Stimulated activated memory B cell treated with anti-CD40 and anti-IgM and Interleukin-4, amounts not matched to agents 10 μg/mL and 1 μg/mL and 100 μg/mL, for 72 hours (primary cell): ENCODE measurements around the gene CUX1.

Experiments used
- ATAC-seq: fragments of 150-1000 bp; cut with Tn5 transposase; 2 replicates; pipeline ENCODE4 v1.10.0; 2021
- H3K27ac Mint-ChIP-seq: one replicate; pipeline ENCODE4 v1.8.0; 2022; ENCODE audit warnings: mild to moderate bottlenecking, mixed read lengths
- H3K27me3 Mint-ChIP-seq: one replicate; pipeline ENCODE4 v1.8.0; 2022; ENCODE audit warnings: mixed read lengths
- H3K36me3 Mint-ChIP-seq: one replicate; pipeline ENCODE4 v1.8.0; 2022; ENCODE audit warnings: mixed read lengths
- H3K4me1 Mint-ChIP-seq: one replicate; pipeline ENCODE4 v1.8.0; 2022; ENCODE audit warnings: mixed read lengths
- H3K4me3 Mint-ChIP-seq: one replicate; pipeline ENCODE4 v1.8.0; 2022; ENCODE audit warnings: mild to moderate bottlenecking, moderate library complexity, mixed read lengths
- H3K9me3 Mint-ChIP-seq: one replicate; pipeline ENCODE4 v1.8.0; 2022; ENCODE audit warnings: mixed read lengths

CUX1 gene

GRCh38 chr7:102059524-102059923 is 242.1 kb downstream of the CUX1 start:
- Mint-ChIP-seq H3K9me3 (peaks cover 5% of the 10 kb centered on the region), H3K4me1 (peaks cover 27% of the 10 kb centered on the region), H3K27ac (no peak overlapping the region), H3K4me3 (no peak overlapping the region), H3K36me3 (peaks cover 21% of the 10 kb centered on the region), H3K27me3 (no peaks in the 10 kb centered on the region)
- ATAC-seq: no peak

- Mint-ChIP-seq H3K36me3 (peaks cover 12% of the 10 kb centered on the region), H3K27ac (peak overlapping the region; percentile 81), H3K9me3 (no peaks in the 10 kb centered on the region), H3K4me3 (peak overlapping the region; percentile 30), H3K27me3 (no peaks in the 10 kb centered on the region), H3K4me1 (peaks cover 37% of the 10 kb centered on the region)
- no peak for ATAC-seq
Observed at GRCh38 chr7:102061354-102061945, 244.0 kb downstream of the CUX1 start.

- Mint-ChIP-seq H3K9me3 (no peaks in the 10 kb centered on the region), H3K4me1 (peaks cover 37% of the 10 kb centered on the region), H3K27me3 (no peaks in the 10 kb centered on the region), H3K36me3 (peaks cover 12% of the 10 kb centered on the region), H3K4me3 (peak overlapping the region; percentile 30), H3K27ac (peak overlapping the region; percentile 81)
- ATAC-seq: peak; percentile 96
Observed at GRCh38 chr7:102061981-102062390, 244.6 kb downstream of the CUX1 start.

GRCh38 chr7:102063690-102064180 is 246.3 kb downstream of the CUX1 start:
- H3K4me1 Mint-ChIP-seq: peaks cover 37% of the 10 kb centered on the region
- ATAC-seq: no peak
- H3K4me3 Mint-ChIP-seq: no peak overlapping the region
- H3K9me3 Mint-ChIP-seq: no peaks in the 10 kb centered on the region
- no peaks in the 10 kb centered on the region for H3K27me3 Mint-ChIP-seq
- no peak overlapping the region for H3K27ac Mint-ChIP-seq
- H3K36me3 Mint-ChIP-seq: peaks cover 11% of the 10 kb centered on the region

GRCh38 chr7:102064361-102065025 is 247.1 kb downstream of the CUX1 start:
- Mint-ChIP-seq H3K27ac (peak overlapping the region; percentile 26), H3K4me3 (no peak overlapping the region), H3K9me3 (no peaks in the 10 kb centered on the region), H3K36me3 (peaks cover 18% of the 10 kb centered on the region), H3K27me3 (no peaks in the 10 kb centered on the region), H3K4me1 (peaks cover 37% of the 10 kb centered on the region)
- peak; percentile 13 for ATAC-seq

- no peaks in the 10 kb centered on the region for H3K27me3 Mint-ChIP-seq
- ATAC-seq: no peak
- peaks cover 37% of the 10 kb centered on the region for H3K4me1 Mint-ChIP-seq
- H3K9me3 Mint-ChIP-seq: no peaks in the 10 kb centered on the region
- H3K36me3 Mint-ChIP-seq: peaks cover 21% of the 10 kb centered on the region
- peak overlapping the region; percentile 26 for H3K27ac Mint-ChIP-seq
- no peak overlapping the region for H3K4me3 Mint-ChIP-seq
Observed at GRCh38 chr7:102065226-102065625, 247.8 kb downstream of the CUX1 start.

GRCh38 chr7:102066476-102066875 is 249.1 kb downstream of the CUX1 start:
- Mint-ChIP-seq H3K36me3 (peaks cover 34% of the 10 kb centered on the region), H3K27ac (no peak overlapping the region), H3K27me3 (no peaks in the 10 kb centered on the region), H3K4me3 (no peak overlapping the region), H3K4me1 (peaks cover 34% of the 10 kb centered on the region), H3K9me3 (no peaks in the 10 kb centered on the region)
- ATAC-seq: no peak

GRCh38 chr7:102068846-102069245 is 251.4 kb downstream of the CUX1 start:
- no peak for ATAC-seq
- H3K27me3 Mint-ChIP-seq: no peaks in the 10 kb centered on the region
- H3K4me3 Mint-ChIP-seq: no peak overlapping the region
- peaks cover 23% of the 10 kb centered on the region for H3K4me1 Mint-ChIP-seq
- H3K9me3 Mint-ChIP-seq: no peaks in the 10 kb centered on the region
- peaks cover 50% of the 10 kb centered on the region for H3K36me3 Mint-ChIP-seq
- H3K27ac Mint-ChIP-seq: no peak overlapping the region

GRCh38 chr7:102069931-102070629 is 252.7 kb downstream of the CUX1 start:
- Mint-ChIP-seq H3K27ac (no peak overlapping the region), H3K9me3 (no peaks in the 10 kb centered on the region), H3K27me3 (no peaks in the 10 kb centered on the region), H3K4me1 (peaks cover 13% of the 10 kb centered on the region), H3K4me3 (no peak overlapping the region), H3K36me3 (peaks cover 54% of the 10 kb centered on the region)
- no peak for ATAC-seq

GRCh38 chr7:102072003-102072402 is 254.6 kb downstream of the CUX1 start:
- ATAC-seq: no peak
- Mint-ChIP-seq H3K27me3 (no peaks in the 10 kb centered on the region), H3K4me1 (no peaks in the 10 kb centered on the region), H3K36me3 (peaks cover 60% of the 10 kb centered on the region), H3K4me3 (no peak overlapping the region), H3K9me3 (no peaks in the 10 kb centered on the region), H3K27ac (no peak overlapping the region)

- Mint-ChIP-seq H3K4me1 (no peaks in the 10 kb centered on the region), H3K9me3 (no peaks in the 10 kb centered on the region), H3K27ac (no peak overlapping the region), H3K27me3 (no peaks in the 10 kb centered on the region), H3K36me3 (peaks cover 60% of the 10 kb centered on the region), H3K4me3 (no peak overlapping the region)
- ATAC-seq: no peak
Observed at GRCh38 chr7:102072636-102073209, 255.3 kb downstream of the CUX1 start.

GRCh38 chr7:102073931-102074880 is 256.8 kb downstream of the CUX1 start:
- Mint-ChIP-seq H3K27ac (no peak overlapping the region), H3K9me3 (no peaks in the 10 kb centered on the region), H3K4me3 (no peak overlapping the region)

GRCh38 chr7:102075126-102075525 is 257.7 kb downstream of the CUX1 start:
- Mint-ChIP-seq H3K27me3 (no peaks in the 10 kb centered on the region), H3K9me3 (no peaks in the 10 kb centered on the region), H3K4me3 (no peak overlapping the region), H3K36me3 (peaks cover 52% of the 10 kb centered on the region), H3K27ac (no peak overlapping the region), H3K4me1 (no peaks in the 10 kb centered on the region)
- ATAC-seq: no peak

More at GRCh38 chr7:102073931-102074880, 256.8 kb downstream of the CUX1 start:
- Mint-ChIP-seq H3K36me3 (peaks cover 49% of the 10 kb centered on the region), H3K27me3 (no peaks in the 10 kb centered on the region), H3K4me1 (no peaks in the 10 kb centered on the region)
- no peak for ATAC-seq

- H3K27ac Mint-ChIP-seq: no peak overlapping the region
- ATAC-seq: no peak
- no peaks in the 10 kb centered on the region for H3K9me3 Mint-ChIP-seq
- peaks cover 1% of the 10 kb centered on the region for H3K4me1 Mint-ChIP-seq
- peaks cover 52% of the 10 kb centered on the region for H3K36me3 Mint-ChIP-seq
- H3K27me3 Mint-ChIP-seq: no peaks in the 10 kb centered on the region
- H3K4me3 Mint-ChIP-seq: no peak overlapping the region
Observed at GRCh38 chr7:102075553-102076135, 258.2 kb downstream of the CUX1 start.
